Spleen (tissue), 7 donors: ENCODE data around the gene CTNNA2.

Experiments used
- CTCF ChIP-seq, 11 experiments: fragments of 200-600 bp in 7 of 11; fragments of 450-650 bp in 4 of 11; sonication (generic) in 4 of 11; IDR thresholded peaks in 8 of 11; conservative IDR thresholded peaks in 3 of 11; 1 replicate in 7 of 11; 2 replicates in 4 of 11; pipeline versions ENCODE4 v1.4.0 to v1.8.0; 2016 to 2021; ENCODE audit warnings: antibody characterized with exemption in 11 of 11, inconsistent platforms in 4 of 11, mild to moderate bottlenecking in 1 of 11
- POLR2A ChIP-seq, 3 donors: fragments of 450-650 bp; IDR thresholded peaks; one replicate each; pipeline ENCODE4 v1.5.1; 2017; ENCODE audit warnings: antibody characterized with exemption in 3 of 3, mild to moderate bottlenecking in 1 of 3
- donor health status: DM: no; HTN: no; CAD: no; lungs with moderate emphysema.
- donor health status: DM: no; HTN: no; CAD: no.
- donor health status: DM: no; HTN: no; CAD: no.

- TF ChIP-seq POLR2A (IDR thresholded peaks at IDR 0.05) (no peak), CTCF (IDR thresholded peaks at IDR 0.05 in 8 of 11, conservative IDR thresholded peaks at IDR 0.05 in 3 of 11) (no peak)
These were observed 735.3 kb downstream of the CTNNA2 start for GRCh38 chr2:80248146-80248545.
